Left lung (tissue), 10 donors: ENCODE measurements around the gene DNAJC12. TPM values are rescaled to one million over a fixed set of nuclear protein-coding genes. Genes with fewer than 3 reads are reported as not detected.
A peak's percentile ranks its signal among the peaks of the same experiment; 100 is the strongest.

Source experiments
- ATAC-seq: fragments of 200-7000 bp; cut with Tn5 transposase; one replicate; pipeline ENCODE4 v1.9.1; 2020; ENCODE audit warnings: moderate library complexity
- DNase-seq, 4 donors: peaks; one replicate each; pipeline ENCODE4 v3.0.0-alpha.2; 2013 to 2020
- H3K27ac ChIP-seq, 2 donors: fragments of 200-600 bp; sonication (generic) in 1 of 2; one replicate each; pipeline versions ENCODE4 v1.5.0 to v1.8.0; 2020 to 2021
- H3K27me3 ChIP-seq, 2 donors: fragments of 200-600 bp; sonication (generic) in 1 of 2; one replicate each; pipeline versions ENCODE4 v1.5.0 to v1.8.0; 2020 to 2021
- H3K36me3 ChIP-seq, 2 donors: fragments of 200-600 bp; sonication (generic) in 1 of 2; one replicate each; pipeline versions ENCODE4 v1.5.0 to v1.8.0; 2020 to 2021
- H3K4me1 ChIP-seq, 2 donors: fragments of 200-600 bp; one replicate each; pipeline ENCODE4 v1.8.0; 2021
- H3K4me3 ChIP-seq, 2 donors: fragments of 200-600 bp; sonication (generic) in 1 of 2; one replicate each; pipeline versions ENCODE4 v1.5.0 to v1.8.0; 2020 to 2021; ENCODE audit warnings: mild to moderate bottlenecking in 1 of 2
- H3K9me3 ChIP-seq, 2 donors: fragments of 200-600 bp; sonication (generic) in 1 of 2; one replicate each; pipeline versions ENCODE4 v1.5.0 to v1.8.0; 2020 to 2021
- intact Hi-C, 2 donors: fragments of 100-400 bp; cut with DNase I; formaldehyde crosslinking; loops; one replicate each; pipeline versions ENCODE4 v1.11.2 to v1.14.2; 2022
- polyA plus RNA-seq, 6 donors: library from polyadenylated mRNA; unstranded; fragments of 120-200 nt; gene quantifications; one replicate each; pipeline ENCODE4 v1.2.1, GENCODE V29; 2013; ENCODE audit not compliant: insufficient read length in 6 of 6
- total RNA-seq, 2 donors: library from RNA; stranded (reverse); fragmentation: NEBNext Ultra II Directional; extraction: Animal tissue kit (Norgen Biotek cat#: 25700); gene quantifications; one replicate each; pipeline ENCODE4 v1.2.1, GENCODE V29; 2021
- TF ChIP-seq, protein P1 (sequence below), 2 donors: fragments of 200-600 bp; sonication (generic) in 1 of 2; IDR thresholded peaks; one replicate each; pipeline versions ENCODE4 v1.5.0 to v1.8.0; 2021; ENCODE audit warnings: antibody characterized with exemption in 2 of 2
- donor health status: DM: no; HTN: yes; CAD: no.
- donor health status: DM: no; HTN: no; CAD: no.

DNAJC12 gene
- total and polyA plus RNA-seq, 8 donors, result 2.4 to 9.0 (median 7.4) TPM

- intact Hi-C loops, result no loop called here
- no peaks in the 10 kb centered on the region for H3K27me3 ChIP-seq
- DNase-seq (no peak), ATAC-seq (peak; percentile 81)
- TF ChIP-seq, protein P1, sequence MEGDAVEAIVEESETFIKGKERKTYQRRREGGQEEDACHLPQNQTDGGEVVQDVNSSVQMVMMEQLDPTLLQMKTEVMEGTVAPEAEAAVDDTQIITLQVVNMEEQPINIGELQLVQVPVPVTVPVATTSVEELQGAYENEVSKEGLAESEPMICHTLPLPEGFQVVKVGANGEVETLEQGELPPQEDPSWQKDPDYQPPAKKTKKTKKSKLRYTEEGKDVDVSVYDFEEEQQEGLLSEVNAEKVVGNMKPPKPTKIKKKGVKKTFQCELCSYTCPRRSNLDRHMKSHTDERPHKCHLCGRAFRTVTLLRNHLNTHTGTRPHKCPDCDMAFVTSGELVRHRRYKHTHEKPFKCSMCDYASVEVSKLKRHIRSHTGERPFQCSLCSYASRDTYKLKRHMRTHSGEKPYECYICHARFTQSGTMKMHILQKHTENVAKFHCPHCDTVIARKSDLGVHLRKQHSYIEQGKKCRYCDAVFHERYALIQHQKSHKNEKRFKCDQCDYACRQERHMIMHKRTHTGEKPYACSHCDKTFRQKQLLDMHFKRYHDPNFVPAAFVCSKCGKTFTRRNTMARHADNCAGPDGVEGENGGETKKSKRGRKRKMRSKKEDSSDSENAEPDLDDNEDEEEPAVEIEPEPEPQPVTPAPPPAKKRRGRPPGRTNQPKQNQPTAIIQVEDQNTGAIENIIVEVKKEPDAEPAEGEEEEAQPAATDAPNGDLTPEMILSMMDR (IDR thresholded peaks at IDR 0.05), result no peak
- no peaks in the 10 kb centered on the region for H3K36me3 ChIP-seq
- no peaks in the 10 kb centered on the region for H3K9me3 ChIP-seq
- H3K4me3 ChIP-seq, result no peak overlapping the region
- no peaks in the 10 kb centered on the region for H3K4me1 ChIP-seq
- H3K27ac ChIP-seq, result no peak overlapping the region
Measured at GRCh38 chr10:67772894-67773511, 65.0 kb downstream of the DNAJC12 start.

DNA sequence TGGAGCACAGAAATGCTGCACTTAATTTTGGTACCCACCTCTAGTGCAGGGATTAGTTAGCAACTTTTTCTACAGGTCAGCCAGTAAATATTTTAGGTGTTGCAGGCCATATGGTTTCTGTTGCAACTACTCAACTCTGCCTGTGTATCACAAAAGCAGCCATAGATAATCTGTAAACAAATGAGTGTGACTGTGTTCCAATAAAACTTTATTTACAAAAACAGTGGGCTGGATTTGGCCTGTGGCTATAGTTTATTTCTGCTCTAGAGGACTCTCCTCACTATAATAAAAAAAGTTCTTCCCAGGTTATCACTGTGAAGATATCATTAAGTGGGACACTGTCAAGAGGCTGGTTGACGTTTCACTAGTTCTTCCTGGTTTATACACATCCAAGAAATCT lies 65.8 kb downstream of the DNAJC12 start:
- no peak overlapping the region for H3K27ac ChIP-seq
- H3K36me3 ChIP-seq, result no peaks in the 10 kb centered on the region
- intact Hi-C loops, result no loop called here
- H3K4me3 ChIP-seq, result no peak overlapping the region
- TF ChIP-seq, protein P1 (IDR thresholded peaks at IDR 0.05), result no peak
- ATAC-seq, result no peak
- H3K27me3 ChIP-seq, result no peaks in the 10 kb centered on the region
- no peak for DNase-seq
- H3K9me3 ChIP-seq, result no peaks in the 10 kb centered on the region
- no peaks in the 10 kb centered on the region for H3K4me1 ChIP-seq

DNA sequence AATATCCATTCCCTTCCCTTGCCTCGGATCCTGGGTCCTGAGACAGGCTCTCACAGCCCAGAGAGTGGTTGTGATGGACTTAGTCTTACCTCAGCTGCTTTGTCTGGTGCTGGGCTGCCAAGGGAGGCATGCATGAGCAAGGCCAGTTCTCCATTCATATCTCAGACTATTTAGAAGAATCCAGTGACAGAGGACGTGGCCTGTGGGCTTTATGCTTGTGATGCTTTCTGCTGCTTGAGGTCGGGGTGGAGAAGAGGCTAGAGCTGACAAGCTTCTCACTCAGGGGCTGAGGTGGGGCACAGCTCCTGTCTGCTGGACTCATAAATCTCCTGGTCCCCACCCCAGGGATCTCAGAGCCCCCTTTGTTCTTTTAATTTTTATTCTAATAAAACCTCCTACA lies 66.8 kb downstream of the DNAJC12 start:
- TF ChIP-seq, protein P1 (IDR thresholded peaks at IDR 0.05), result no peak
- no peaks in the 10 kb centered on the region for H3K9me3 ChIP-seq
- no peak for ATAC-seq
- no peaks in the 10 kb centered on the region for H3K4me1 ChIP-seq
- no peak for DNase-seq
- H3K4me3 ChIP-seq, result no peak overlapping the region
- no peaks in the 10 kb centered on the region for H3K27me3 ChIP-seq
- H3K36me3 ChIP-seq, result no peaks in the 10 kb centered on the region
- intact Hi-C loops, result no loop called here
- no peak overlapping the region for H3K27ac ChIP-seq

DNA sequence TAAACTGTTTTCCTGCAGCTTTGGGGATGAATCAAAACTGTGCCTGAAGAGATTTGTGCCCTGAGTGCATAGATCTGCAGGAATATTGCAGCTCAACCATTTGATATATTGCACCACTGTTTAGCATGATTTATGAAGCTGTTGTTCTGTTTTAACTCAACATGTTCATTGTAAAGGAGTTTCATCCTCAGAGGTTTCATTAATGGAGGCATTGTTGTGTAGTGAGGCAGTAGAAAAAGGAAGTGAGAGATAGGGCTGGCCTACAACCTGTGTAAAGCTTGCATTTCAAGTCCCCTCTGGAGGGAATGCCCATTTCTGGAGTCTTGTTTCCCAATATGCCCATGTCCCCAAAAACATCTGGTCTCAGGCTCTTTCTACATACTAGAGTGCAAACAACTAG lies 67.5 kb downstream of the DNAJC12 start:
- no peaks in the 10 kb centered on the region for H3K9me3 ChIP-seq
- DNase-seq (no peak), ATAC-seq (no peak)
- intact Hi-C loops, result no loop called here
- TF ChIP-seq, protein P1 (IDR thresholded peaks at IDR 0.05), result no peak
- H3K4me1 ChIP-seq, result no peaks in the 10 kb centered on the region
- no peak overlapping the region for H3K27ac ChIP-seq
- H3K4me3 ChIP-seq, result no peak overlapping the region
- H3K36me3 ChIP-seq, result no peaks in the 10 kb centered on the region
- no peaks in the 10 kb centered on the region for H3K27me3 ChIP-seq

- intact Hi-C loops, result no loop called here
- DNase-seq (no peak), ATAC-seq (no peak)
- TF ChIP-seq, protein P1 (IDR thresholded peaks at IDR 0.05), result no peak
- Histone ChIP-seq H3K4me1 (peaks cover 5 to 11% of the 10 kb centered on the region in 2 donors), H3K36me3 (no peaks in the 10 kb centered on the region), H3K27ac (no peak overlapping the region), H3K9me3 (no peaks in the 10 kb centered on the region), H3K27me3 (no peaks in the 10 kb centered on the region), H3K4me3 (no peak overlapping the region)
Measured at GRCh38 chr10:67767244-67767643, 70.7 kb downstream of the DNAJC12 start.
